Activated naive CD8-positive, alpha-beta T cell treated with anti-CD3 and anti-CD28 coated beads, Interleukin-2, amount 50 U/mL, for 16 hours (primary cell): Measurements from ENCODE around the gene MT1F.

Source experiments
- DNase-seq: peaks from one replicate; pipeline ENCODE4 v3.0.0-alpha.2; 2020; ENCODE audit warnings: low read depth, low spot score

MT1F gene

GRCh38 chr16:56625943-56626654 lies 31.7 kb upstream of the MT1F start:
- no peak for DNase-seq

GRCh38 chr16:56626685-56627084 lies 31.1 kb upstream of the MT1F start:
- no peak for DNase-seq

- no peak for DNase-seq
Observed at GRCh38 chr16:56628486-56629350, 29.0 kb upstream of the MT1F start.

GRCh38 chr16:56629531-56629930 lies 28.2 kb upstream of the MT1F start:
- DNase-seq, result no peak

- DNase-seq, result no peak
Observed at GRCh38 chr16:56630134-56630533, 27.6 kb upstream of the MT1F start.

GRCh38 chr16:56631197-56631596 lies 26.6 kb upstream of the MT1F start:
- DNase-seq, result no peak

GRCh38 chr16:56631832-56632155 lies 26.0 kb upstream of the MT1F start:
- no peak for DNase-seq

- DNase-seq, result no peak
Observed at GRCh38 chr16:56632156-56632847, 25.5 kb upstream of the MT1F start, which contains the start of gene MT1M. Gene MT1M (plus strand): TSS chr16:56632659. CDS start chr16:56632732, 73 bp downstream.

- DNase-seq, result no peak
Observed at GRCh38 chr16:56632848-56633365, 24.9 kb upstream of the MT1F start.

GRCh38 chr16:56633535-56633934 lies 24.2 kb upstream of the MT1F start:
- DNase-seq, result no peak

- DNase-seq, result no peak
Observed at GRCh38 chr16:56634715-56635440, 22.9 kb upstream of the MT1F start.

GRCh38 chr16:56635441-56635967 lies 22.3 kb upstream of the MT1F start:
- no peak for DNase-seq

- DNase-seq, result no peak
Observed at GRCh38 chr16:56636616-56637413, 20.9 kb upstream of the MT1F start.

GRCh38 chr16:56637814-56638750 lies 19.7 kb upstream of the MT1F start, which contains the start of gene MT1A:
Gene MT1A (plus strand): TSS chr16:56638666. CDS start chr16:56638739, 73 bp downstream.
- DNase-seq, result no peak

- DNase-seq, result no peak
Observed at GRCh38 chr16:56639045-56639444, 18.7 kb upstream of the MT1F start.

GRCh38 chr16:56640076-56640475 lies 17.7 kb upstream of the MT1F start:
- DNase-seq, result no peak

- no peak for DNase-seq
Observed at GRCh38 chr16:56641166-56641565, 16.6 kb upstream of the MT1F start.

- peak; percentile 53 for DNase-seq
Observed at GRCh38 chr16:56643080-56643778, 14.5 kb upstream of the MT1F start.

GRCh38 chr16:56643833-56644232 lies 13.9 kb upstream of the MT1F start:
- no peak for DNase-seq
